Transverse colon (tissue), 4 donors: ENCODE measurements around the gene CCDC12.

Experiments
- EP300 ChIP-seq: sonication (generic); formaldehyde crosslinking; IDR thresholded peaks from one replicate; pipeline ENCODE4 v1.6.1; 2017; ENCODE audit warnings: antibody characterized with exemption, low read depth
- POLR2A ChIP-seq: fragments of 450-650 bp; IDR thresholded peaks from one replicate; pipeline ENCODE4 v1.6.1; 2016; ENCODE audit warnings: antibody characterized with exemption, mild to moderate bottlenecking, moderate library complexity
- POLR2AphosphoS5 ChIP-seq, 3 donors: sonication (generic); formaldehyde crosslinking; IDR thresholded peaks; one replicate each; pipeline ENCODE4 v1.6.1; 2016; ENCODE audit warnings: antibody characterized with exemption in 3 of 3
- TF ChIP-seq, protein P1 (sequence below), 5 experiments: fragments of 200-600 bp in 3 of 5; fragments of 450-650 bp in 2 of 5; sonication (generic) in 3 of 5; IDR thresholded peaks; 1 replicate in 2 of 5; 2 replicates in 3 of 5; pipeline ENCODE4 v1.5.1; 2016 to 2017; ENCODE audit warnings: antibody characterized with exemption in 5 of 5, inconsistent platforms in 3 of 5, mild to moderate bottlenecking in 2 of 5, moderate library complexity in 1 of 5

DNA sequence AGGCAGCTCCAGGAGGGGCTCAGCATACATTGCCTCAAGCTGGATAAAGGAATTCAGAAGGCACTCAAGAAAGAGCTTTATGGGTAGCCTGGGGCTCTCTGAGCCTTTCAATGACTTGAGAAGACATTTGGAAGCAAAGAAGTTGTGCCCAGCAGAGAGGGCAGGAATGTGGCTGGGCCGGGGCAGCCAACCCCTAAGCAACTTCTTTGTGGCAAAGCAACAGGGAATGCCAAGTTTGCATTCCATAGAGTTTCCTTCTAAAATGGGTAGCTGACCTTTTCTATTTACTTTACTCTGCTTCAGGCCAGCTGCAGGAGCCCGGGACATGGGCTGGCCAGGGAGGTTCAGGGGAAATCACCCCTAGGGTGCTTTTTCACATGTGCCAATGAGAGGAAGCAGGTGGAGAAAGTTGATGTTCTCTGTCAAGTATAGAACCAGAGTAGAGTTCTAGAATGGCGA lies 45.6 kb downstream of the CCDC12 start:
- TF ChIP-seq, protein P1, sequence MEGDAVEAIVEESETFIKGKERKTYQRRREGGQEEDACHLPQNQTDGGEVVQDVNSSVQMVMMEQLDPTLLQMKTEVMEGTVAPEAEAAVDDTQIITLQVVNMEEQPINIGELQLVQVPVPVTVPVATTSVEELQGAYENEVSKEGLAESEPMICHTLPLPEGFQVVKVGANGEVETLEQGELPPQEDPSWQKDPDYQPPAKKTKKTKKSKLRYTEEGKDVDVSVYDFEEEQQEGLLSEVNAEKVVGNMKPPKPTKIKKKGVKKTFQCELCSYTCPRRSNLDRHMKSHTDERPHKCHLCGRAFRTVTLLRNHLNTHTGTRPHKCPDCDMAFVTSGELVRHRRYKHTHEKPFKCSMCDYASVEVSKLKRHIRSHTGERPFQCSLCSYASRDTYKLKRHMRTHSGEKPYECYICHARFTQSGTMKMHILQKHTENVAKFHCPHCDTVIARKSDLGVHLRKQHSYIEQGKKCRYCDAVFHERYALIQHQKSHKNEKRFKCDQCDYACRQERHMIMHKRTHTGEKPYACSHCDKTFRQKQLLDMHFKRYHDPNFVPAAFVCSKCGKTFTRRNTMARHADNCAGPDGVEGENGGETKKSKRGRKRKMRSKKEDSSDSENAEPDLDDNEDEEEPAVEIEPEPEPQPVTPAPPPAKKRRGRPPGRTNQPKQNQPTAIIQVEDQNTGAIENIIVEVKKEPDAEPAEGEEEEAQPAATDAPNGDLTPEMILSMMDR (IDR thresholded peaks at IDR 0.05): no peak
- TF ChIP-seq POLR2A: no peak
- TF ChIP-seq POLR2AphosphoS5 (IDR thresholded peaks at IDR 0.05): no peak
- TF ChIP-seq EP300: no peak
